Left cardiac atrium (tissue), 4 donors: ENCODE measurements around the gene XPC. TPM values are rescaled to one million over a fixed set of nuclear protein-coding genes. Genes with fewer than 3 reads are reported as not detected.

ENCODE experiments used
- ATAC-seq, 2 donors: fragments of 200-7000 bp; cut with Tn5 transposase; one replicate each; pipeline ENCODE4 v1.9.1; 2020; ENCODE audit warnings: mild to moderate bottlenecking in 2 of 2, moderate library complexity in 2 of 2
- DNase-seq: peaks from one replicate; pipeline ENCODE4 v3.0.0-alpha.2; 2020
- intact Hi-C, 2 donors: fragments of 100-400 bp; cut with DNase I; formaldehyde crosslinking; loops; one replicate each; pipeline versions ENCODE4 v1.14.1 to v1.15.1; 2022 to 2023
- total RNA-seq, 2 donors: library from RNA; stranded (reverse); fragmentation: NEBNext Ultra II Directional; extraction: Animal tissue kit (Norgen Biotek cat#: 25700); gene quantifications; one replicate each; pipeline ENCODE4 v1.2.1, GENCODE V29; 2021
- donor health status: DM: no; HTN: yes; CAD: no.
- donor health status: DM: no; HTN: yes; CAD: no; lungs with severe emphysema.
- donor health status: DM: yes; HTN: yes; CAD: no.
- donor health status: Dilated cardiomyopathy.

Gene XPC
- total RNA-seq, 2 donors from 2014 or later: 10.6 to 15.0 TPM

DNA sequence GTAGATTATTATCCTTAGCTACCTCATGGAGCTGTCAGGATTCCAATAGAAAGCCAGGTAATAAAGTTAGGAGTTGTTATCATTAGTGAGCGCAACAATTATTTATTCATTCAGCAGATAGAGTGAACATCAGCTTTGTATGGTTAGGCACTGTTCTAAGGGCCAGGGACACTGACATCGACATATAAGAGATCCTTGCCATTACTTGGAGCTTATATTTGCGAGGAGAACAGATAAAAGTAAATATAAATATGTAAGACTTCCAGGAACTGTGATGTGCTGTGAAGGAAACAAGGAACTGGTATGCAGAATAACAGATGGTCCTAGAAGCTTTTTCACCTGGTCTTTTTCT is 689 bp upstream of the XPC start:
- intact Hi-C loops: loop anchor here (5.0 kb wide), 3 partner anchors 47 to 522 kb away; partner anchors contain the start of gene TMEM43 (in 1 of the 2)

DNA sequence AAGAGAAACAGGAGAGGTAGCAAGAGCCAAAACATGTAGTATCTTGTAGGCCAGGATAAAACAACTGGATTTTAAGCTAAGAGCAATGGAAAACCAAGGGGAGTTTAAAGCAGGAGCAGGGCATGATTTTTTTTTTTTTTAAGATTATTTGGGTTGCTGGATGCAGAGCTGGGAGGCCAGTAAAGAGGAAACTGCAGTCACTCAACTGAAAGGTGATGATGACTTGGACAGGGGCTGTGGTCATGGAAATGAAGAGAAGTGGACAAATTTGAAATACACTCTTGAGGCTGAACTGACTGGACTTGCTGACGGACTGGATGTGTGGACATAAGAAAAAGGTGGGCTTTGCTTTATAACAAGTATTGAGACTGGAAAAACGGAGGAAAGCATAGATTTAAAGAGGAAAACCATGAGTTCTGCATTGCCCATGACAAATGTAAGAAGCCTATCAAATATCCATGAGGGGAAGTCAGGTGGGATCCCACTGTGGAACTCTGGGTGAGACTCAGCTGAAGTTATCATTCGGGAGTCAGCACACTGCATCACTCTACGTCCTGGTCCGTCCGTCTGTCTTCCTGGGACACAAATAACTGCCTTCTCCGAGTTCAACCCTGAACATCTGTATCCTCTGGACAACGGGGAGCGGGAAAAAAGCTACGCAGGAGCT is 688 bp downstream of the XPC start:
- intact Hi-C loops: loop anchor here (5.0 kb wide), 3 partner anchors 45 to 520 kb away; partner anchors contain the start of gene TMEM43 (in 1 of the 2)
- DNase-seq: no peak
- ATAC-seq: peak in 1 of 2 donors; percentile 68

More for the DNA sequence above, 689 bp upstream of the XPC start:
- ATAC-seq: no peak
- no peak for DNase-seq

DNA sequence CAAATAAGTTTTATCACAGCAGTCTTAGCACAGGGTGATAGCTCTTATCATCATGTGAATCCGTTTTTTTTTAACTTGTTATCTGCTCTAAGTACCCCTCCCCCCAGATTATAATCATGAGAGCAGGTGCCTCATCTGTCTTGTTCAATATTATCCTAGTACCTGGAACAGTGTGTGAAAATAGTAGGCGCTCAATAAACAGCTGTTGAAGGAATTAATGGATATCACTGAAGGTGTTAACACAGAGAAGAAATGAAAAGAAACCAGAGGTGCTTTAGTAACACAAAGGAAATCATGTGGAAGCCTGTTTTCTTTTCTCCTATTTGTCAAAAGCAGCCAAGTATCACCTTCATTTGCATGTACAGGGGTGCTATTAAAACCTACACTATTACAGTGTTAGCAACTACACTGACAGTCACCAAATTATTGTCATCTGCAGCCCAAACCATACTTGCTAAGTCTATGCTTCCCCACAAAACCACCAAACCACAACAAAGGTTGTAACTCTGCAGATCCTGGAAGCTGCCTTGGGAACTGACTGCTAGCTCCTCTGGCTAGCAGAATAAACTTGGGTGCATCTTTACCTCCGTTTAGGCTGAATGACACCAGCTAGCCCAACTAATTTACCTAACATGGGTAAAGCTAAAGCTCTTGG is 2.9 kb downstream of the XPC start:
- intact Hi-C loops: loop anchor here (5.0 kb wide), 3 partner anchors 43 to 518 kb away; partner anchors contain the start of gene TMEM43 (in 1 of the 2)
- ATAC-seq (no peak), DNase-seq (no peak)

- ATAC-seq (no peak), DNase-seq (no peak)
- intact Hi-C loops: no loop called here
Observed at GRCh38 chr3:14174483-14174882, 3.9 kb downstream of the XPC start.

DNA sequence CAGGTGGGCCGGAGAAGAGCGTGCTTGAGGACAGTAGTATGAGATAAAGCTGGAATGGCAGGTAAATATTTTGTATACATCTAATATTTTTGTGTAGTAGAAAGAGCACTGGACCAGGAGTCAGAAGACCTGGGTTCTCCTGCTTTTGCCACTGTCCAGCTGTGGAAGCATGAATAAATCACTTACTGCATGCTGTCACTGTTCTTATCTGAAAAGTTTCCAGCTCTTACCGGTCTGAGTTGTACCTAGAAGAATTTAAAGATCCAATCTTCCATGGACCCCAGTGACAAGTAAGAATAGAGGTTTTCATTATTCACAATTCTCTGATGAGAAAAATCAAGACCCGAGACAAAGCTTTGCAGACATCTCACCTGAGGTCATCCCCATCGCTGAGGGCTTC is 5.9 kb downstream of the XPC start:
- ATAC-seq (no peak), DNase-seq (no peak)
- intact Hi-C loops: no loop called here

GRCh38 chr3:14170531-14171159 is 7.8 kb downstream of the XPC start:
- intact Hi-C loops: no loop called here
- DNase-seq (no peak), ATAC-seq (no peak)

DNA sequence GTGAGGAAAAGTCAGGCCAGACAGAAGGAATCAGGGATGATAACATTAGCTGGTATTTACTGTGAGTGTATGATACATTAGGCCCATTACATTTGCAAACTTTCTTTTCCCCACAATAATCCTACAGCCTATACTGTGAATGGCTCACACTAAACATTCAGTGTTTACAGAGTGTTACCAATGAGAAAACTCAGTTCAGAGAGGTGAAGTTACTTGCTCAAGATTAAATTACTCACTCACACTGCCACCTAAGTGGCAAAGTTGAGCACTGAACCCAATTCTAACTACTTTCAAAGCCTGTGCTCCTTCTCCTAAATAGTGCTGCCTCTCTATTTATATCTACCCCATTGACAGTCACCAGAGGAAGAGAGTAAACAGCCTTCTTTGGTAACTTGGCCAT is 8.5 kb downstream of the XPC start:
- intact Hi-C loops: no loop called here
- DNase-seq (no peak), ATAC-seq (no peak)

- no peak for ATAC-seq
- no peak for DNase-seq
Observed at GRCh38 chr3:14169435-14169834, 9.0 kb downstream of the XPC start.

DNA sequence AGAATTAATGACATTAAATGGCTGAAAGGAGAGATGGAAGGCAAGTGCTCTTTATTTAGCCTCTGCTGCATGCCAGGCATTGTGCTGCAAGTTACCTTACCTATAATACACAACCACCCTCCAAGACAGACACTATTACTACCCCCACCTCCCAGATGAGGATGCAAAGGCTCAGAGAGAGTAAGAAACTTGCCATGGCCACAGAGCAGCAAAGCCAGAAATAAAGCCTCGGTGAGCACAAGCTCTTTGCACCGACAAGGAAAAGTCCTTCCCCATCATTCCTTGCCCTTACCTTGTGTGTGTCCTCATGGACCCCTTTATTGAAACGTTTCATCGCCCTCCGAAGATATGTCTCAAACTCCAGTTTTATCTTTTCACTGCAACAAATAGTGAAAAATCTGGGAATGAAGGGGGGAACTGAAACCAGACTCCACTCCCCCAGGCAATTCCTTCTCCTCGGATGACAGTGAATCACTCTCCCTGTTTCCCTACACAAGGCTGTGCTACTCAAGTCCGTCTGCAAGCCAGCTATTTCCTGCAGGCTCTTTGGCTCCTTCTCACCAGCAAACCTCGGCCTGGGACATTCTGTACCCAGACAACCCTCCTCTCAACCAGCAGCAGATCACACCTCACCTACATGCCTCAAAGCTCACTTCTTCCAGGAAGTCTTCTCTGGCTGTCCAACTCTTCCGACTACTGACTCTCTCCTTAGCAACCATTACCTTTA is 11.4 kb downstream of the XPC start:
- DNase-seq (no peak), ATAC-seq (no peak)
- intact Hi-C loops: no loop called here

More at GRCh38 chr3:14169435-14169834, 9.0 kb downstream of the XPC start:
- intact Hi-C loops: no loop called here

DNA sequence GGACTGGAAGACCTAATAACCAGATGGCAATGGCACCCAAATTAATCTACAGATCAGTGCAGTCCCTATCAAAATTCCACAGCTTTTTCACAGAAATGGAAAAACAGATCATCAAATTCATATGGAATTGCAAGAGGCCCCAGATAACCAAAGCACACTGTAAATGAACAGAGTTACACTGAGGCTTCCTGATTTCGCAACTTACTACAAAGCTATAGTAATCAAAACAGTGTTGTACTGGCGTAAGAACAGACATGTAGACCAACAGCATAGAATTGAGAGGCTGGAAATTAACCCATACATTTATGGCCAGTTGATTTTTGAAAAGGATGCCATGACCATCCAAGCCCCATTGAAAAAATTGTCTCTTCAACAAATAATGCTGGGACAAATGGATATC is 16.2 kb downstream of the XPC start:
- intact Hi-C loops: no loop called here
- DNase-seq (no peak), ATAC-seq (no peak)

DNA sequence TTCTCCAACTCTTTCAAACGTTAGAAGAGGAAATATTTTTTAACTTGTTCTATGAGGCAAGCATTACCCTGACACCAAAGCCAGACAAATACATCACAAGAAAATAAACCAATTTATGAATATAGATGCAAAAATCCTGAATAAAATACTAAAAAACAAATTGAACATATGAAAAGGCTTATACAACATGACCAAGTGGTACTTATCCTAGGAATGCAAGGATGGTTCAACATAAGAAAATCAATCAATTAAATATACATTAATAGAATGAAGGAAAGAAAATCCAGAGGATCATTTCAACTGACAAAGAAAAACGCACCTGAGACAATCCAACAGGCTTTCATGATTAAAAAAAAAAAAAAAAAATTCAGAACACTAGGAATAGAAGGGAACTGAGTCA is 17.1 kb downstream of the XPC start:
- intact Hi-C loops: no loop called here
- DNase-seq: no peak
- no peak for ATAC-seq

DNA sequence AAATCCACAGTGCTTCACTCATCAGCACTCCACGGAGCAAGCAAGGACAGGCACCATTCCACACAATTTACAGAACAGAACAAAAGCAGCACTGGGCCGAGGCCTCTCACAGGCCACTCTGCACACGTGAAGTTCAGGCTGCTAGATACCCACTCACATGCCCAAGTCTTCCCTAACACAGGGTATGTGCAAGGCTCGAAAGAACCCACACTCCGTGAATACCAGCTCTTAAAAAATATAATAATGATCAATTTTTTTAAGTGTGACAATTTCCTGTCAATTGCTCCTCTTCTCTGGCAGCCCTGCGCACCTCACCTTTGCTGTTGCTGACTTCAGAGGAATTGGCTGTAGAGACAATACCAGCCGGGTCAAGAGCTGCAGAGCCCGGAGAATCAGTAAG is 19.0 kb downstream of the XPC start:
- DNase-seq (no peak), ATAC-seq (no peak)
- intact Hi-C loops: no loop called here

GRCh38 chr3:14158370-14158769 is 20.0 kb downstream of the XPC start:
- DNase-seq (no peak), ATAC-seq (no peak)
- intact Hi-C loops: no loop called here

DNA sequence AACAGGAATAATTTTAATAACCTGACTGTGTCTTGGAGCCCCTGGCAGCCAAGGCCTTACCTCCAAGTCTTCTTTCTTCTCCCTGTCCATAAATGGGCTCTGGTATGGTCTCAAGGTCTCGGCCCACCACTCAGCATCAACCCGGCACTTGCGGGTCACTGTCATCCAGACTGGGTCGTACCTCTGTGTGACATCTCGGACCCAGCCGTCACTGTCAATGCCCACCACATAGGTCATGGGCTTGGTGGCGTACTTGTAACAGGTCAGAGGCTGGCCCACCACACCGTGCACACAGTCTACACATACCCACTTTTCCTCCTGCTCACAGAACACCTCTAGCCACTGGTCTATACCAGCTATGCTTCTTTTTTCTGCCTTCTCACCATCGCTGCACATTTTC is 20.4 kb downstream of the XPC start:
- DNase-seq (no peak), ATAC-seq (no peak)
- intact Hi-C loops: no loop called here

DNA sequence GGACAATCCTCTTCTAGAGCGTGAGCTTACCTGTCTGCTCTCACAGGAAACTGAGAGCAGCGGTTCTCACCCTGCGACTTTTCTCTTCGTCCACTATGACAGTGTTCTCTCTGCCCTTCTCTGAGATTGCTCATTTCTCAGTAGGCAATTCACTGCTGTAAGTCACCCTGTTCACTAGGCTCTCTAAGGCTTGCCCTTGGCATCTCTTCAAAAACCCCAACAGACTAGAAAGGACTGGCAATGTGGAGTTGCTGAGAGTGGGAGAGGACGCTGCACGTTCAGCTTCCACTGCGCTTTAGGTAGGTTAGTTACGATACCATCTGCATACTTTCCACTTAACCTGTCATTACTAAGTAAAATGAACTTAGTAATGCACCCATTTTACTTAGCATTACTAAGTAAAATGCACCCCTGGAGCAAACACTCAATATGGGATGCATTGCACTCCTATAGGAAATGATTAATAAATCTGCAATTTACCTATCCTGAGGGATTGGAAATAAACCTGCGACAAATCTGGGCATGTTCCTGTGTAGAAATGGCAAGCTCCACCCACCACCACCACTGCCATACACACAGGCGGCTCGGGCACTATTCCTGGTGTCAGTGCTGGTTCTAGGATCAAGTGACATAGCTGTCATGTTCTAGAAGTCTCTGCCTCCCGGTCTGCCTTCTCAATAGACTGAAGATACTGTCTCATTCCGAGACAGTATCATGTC is 21.4 kb downstream of the XPC start:
- no peak for ATAC-seq

GRCh38 chr3:14156201-14156600 is 22.2 kb downstream of the XPC start:
- ATAC-seq: no peak
- no peak for DNase-seq

More for the DNA sequence above, 21.4 kb downstream of the XPC start:
- DNase-seq: no peak
- intact Hi-C loops: no loop called here

GRCh38 chr3:14154895-14155440 is 23.4 kb downstream of the XPC start:
- no peak for DNase-seq
- no peak for ATAC-seq
- intact Hi-C loops: no loop called here

More at GRCh38 chr3:14156201-14156600, 22.2 kb downstream of the XPC start:
- intact Hi-C loops: no loop called here

DNA sequence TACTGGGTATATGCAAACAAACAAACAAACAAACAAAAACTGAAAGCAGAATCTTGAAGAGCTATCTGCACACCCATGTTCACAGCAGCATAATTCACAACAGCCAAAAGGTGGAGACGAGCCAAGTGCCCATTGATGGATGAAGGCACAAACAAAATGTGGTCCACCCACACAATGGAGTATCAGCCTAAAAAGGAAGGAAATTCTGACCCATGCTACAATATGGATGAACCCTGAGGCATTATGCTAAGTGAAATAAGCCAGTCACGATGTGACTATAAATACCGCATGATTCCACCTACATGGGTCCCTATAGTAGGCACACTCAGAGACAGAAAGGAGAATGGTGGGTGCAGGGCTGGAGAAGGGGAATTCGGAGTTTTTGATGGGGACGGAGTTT is 24.1 kb downstream of the XPC start:
- DNase-seq: no peak
- no peak for ATAC-seq
- intact Hi-C loops: no loop called here

- intact Hi-C loops: no loop called here
- DNase-seq (no peak), ATAC-seq (no peak)
Observed at GRCh38 chr3:14153663-14154062, 24.7 kb downstream of the XPC start.
